Inflammatory macrophage treated with lipopolysaccharide for 4 hours (primary cell): Measurements from ENCODE around the gene RIT2.
"Not testable (repeated sequence)": the region's sequence is repeated elsewhere in the genome, so short reads cannot be mapped to it uniquely, and the experiment has no call there.

Experiments
- DNase-seq: peaks from one replicate; pipeline ENCODE4 v3.0.0-alpha.2; 2020

Gene RIT2

DNA sequence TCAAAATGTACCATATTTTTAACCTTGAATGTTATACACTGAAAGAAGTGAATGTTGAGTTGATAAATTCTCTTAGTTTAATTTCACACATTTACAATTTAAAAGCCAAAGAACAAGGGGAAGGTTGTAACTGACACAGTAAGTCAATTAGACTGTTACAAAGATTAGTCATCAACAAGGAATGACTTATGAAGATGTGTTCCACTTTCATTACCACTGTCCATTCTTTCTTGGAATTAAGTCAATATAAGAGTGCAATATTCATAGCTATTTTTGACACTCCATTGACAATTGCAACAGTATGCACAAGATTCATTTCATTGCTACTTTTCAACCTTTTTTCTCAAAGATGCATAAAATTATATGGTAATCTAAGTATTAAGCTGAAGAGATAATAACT lies 291.3 kb downstream of the RIT2 start:
- no peak for DNase-seq

DNA sequence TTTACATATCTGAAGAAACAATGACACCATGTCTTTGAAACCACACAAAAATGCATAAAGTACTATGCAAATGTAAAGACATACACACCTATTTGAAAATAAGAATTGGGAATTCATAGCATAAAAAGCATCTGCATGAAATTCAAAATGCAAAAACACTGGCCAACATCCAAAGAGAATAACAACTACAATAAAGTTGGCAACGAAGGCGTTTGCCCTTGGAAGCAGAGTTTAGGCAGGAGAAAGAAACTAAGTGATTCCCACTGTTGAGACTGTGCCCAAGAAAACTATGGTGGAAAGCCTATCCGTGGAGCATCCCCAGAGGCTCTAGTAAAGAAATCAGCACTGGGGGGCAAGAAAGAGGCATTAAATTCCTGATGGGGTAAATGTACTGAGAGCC lies 292.8 kb downstream of the RIT2 start:
- no peak for DNase-seq

DNA sequence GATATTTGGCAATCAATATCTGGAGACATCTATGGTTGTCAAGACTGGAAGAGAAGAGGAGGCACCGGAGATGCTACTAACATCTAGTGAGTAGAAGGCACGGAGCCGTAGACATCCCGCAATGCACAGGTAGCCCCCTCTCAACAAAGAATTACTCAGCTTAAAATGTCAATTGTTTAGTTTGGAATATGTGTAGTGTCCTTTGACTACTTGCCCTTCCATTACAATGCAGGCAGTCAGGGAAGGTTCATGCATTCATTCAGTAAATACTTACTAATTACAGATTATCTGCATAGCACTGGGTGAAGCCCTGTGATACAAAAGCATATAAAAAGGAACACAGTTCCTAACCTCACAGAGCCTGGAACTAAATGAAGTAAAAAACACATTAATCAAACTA lies 294.0 kb downstream of the RIT2 start:
- no peak for DNase-seq

DNA sequence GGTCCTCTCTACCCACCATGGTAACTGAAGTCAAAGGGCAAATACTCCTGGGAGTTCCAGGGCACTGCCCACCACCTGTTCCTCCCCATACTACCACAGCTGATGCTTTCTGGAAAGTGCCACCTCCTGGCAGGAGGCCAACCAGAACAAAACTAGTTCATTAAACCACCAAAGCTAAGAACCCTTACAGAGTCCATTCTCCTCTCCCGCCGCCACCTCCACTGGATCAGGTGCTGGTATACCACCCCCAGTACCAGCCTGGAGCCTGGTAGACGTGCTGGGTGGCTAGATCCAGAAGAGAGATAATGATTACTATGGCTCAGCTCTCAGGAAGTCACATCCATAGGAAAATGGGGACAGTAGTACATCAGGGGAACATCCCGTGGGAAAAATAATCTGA lies 300.9 kb downstream of the RIT2 start:
- no peak for DNase-seq

DNA sequence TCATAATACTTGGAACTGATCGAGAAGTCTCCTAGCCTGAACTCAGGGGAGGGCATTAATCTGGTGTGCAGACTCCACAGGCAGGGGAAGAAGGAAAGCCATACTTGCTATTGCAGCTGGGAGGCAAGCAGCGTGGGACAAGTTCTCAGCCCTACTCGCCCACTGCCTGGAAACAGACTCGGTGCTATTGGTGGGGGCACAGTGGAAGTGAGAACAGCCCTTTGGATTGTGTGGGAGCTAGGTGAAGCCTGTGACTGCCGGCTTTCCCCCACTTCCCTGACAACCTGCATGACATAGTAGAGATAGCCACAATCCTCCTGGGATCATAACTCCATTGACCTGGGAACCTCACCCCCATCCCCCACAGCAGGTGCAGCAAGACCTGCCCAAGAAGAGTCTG lies 301.3 kb downstream of the RIT2 start:
- no peak for DNase-seq

DNA sequence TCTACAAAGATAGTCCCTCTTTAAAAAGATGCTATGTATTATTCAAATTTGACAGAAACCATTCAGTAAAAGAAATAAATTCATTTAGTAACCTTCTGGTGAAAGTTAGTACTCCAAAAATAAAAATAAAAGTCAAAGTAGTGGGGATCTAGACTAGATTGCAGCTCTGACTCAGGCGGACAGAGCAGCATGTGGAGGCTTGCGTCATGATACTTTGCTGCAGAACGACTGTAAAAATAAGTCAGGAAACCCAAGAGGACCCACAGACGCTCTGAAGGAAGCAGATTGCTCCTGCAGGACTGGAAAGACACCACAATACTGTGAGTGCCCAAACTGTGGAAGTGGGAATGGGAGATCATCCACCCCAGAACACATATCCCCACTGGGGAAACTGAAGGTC lies 301.9 kb downstream of the RIT2 start:
- DNase-seq, result no peak

DNA sequence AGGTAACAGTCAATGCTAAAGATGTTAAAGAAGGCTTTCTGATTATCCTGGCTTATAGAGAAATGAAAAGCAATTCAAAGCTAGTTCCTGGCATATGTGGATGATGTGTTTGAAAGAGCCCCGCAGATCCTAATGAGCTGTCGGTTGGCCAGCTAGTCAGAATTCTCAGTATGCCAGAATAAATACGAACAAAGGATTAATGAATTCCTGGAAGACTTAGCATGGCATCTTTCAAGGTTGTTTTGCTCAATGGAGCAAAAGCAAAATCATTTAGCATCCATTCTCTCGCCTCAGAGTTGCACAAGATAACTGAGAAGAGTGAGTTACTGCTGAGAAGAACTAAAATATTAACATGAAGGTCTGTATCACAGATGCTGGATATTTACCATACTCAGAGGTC lies 307.6 kb downstream of the RIT2 start:
- no peak for DNase-seq

DNA sequence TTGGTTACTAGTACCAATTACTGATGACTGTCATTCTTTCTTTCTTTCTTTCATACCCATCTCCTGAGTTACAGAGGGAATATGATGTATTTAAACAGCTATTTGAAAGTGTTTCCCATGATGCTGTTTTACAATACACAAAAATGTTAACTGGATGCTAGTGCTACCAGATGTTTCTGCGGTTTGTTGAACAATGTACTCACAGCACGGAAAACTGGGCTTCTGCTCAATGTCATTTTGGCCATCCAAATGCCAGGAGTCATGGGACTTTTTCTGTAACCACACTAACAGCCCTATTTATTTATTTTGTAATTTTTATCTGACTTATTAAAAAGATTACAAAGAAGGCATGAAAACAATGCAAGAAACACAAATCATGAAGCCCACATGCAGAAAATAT lies 313.8 kb downstream of the RIT2 start:
- DNase-seq, result no peak

DNA sequence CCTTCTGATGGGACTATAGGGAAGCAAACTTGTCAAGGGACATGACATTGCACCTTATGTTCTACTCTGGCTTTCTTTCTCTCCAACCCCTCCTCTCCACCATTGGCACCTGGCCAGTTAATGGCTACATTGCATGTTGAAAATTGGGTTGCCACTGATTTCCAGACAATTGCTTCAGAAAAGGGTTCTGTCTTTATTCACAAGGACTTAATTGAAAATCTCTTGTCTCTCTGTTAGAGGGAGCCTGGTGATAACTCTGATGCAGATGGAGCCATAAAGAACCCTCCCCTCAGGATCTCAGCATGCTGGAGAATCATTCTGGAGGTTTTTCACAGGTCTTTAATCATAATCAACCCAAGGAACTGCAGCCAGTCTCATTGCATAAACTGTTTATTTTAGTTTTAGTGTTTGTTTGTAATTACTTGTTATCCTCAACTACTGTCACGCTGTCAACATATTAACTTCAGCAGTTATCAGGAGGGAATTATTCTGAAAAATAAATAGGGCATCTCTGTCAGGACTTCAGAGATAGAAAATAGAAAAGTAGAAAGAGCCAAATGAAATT lies 316.8 kb downstream of the RIT2 start:
- DNase-seq, result no peak

DNA sequence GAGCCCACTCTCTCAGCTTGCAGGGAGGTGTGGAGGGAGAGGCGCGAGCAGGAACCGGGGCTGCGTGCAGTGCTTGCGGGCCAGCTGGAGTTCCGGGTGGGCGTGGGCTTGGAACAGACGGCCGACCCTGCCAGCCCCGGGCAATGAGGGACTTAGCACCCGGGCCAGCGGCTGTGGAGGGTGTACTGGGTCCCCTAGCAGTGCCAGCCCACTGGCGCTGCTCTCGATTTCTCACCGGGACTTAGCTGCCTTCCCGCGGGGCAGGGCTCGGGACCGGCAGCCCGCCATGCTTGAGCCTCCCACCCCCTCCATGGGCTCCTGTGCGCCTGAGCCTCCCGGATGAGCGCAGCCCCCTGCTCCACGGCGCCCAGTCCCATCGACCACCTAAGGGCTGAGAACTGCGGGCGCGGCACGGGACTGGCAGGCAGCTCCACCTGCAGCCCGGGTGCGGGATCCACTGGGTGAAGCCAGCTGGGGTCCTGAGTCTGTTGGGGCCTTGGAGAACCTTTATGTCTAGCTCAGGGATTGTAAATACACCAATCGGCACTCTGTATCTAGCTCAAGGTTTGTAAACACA lies 320.2 kb downstream of the RIT2 start:
- DNase-seq, result not testable (repeated sequence)

DNA sequence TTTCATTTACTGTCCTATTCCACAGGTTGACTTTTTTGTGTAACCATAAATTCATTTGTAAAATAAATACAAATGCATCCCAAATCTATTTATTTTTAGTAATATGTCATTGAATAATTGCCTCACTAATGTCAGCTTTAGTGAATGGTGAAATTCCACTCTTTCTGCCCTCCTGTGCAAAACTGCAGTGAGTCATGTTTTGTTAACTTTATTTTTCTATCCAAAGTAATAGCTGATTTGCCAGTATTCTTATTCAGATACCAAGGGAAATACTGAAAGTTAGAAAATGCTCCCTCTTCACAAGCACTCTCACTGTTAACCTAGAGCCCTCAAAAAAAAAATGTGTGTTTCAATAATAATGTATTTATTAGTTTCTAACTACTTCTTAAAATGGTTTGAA lies 322.8 kb downstream of the RIT2 start:
- DNase-seq, result no peak

DNA sequence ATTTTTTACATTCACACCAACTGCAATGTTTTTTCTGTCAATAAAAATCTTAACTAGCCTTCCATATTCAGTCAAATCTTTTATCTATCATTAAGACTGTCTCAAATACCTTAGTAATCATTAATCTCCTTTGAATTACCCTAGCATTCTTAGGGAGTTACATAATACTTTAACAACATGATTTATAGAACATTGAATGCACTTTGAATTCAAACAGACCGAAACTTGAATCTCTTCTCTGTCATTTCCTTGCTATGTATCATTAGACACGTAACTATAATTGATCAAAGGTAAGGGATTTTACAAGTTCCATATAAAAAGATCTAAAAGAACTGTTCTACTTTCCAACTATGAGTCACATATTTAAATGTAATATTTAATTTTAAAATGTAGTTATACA lies 330.9 kb downstream of the RIT2 start:
- DNase-seq, result no peak

DNA sequence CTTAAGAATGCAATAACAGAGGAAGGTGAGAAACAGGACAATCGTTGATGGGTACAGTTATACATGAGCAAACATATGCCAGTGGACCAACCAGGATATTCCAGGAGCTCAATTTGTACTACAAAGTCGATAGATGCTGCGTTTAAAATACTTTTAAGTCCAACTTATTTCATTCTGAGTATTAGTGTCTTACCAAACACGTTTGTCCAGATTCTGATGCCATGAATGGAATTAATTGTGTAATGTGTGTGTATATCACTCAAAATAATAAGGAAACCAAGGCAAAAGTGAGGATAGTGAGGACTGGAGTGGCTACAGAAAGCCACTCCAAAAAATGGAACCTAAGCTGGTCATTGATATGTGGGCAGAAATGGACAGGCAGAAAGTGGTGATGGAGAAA lies 332.6 kb downstream of the RIT2 start:
- DNase-seq, result no peak

DNA sequence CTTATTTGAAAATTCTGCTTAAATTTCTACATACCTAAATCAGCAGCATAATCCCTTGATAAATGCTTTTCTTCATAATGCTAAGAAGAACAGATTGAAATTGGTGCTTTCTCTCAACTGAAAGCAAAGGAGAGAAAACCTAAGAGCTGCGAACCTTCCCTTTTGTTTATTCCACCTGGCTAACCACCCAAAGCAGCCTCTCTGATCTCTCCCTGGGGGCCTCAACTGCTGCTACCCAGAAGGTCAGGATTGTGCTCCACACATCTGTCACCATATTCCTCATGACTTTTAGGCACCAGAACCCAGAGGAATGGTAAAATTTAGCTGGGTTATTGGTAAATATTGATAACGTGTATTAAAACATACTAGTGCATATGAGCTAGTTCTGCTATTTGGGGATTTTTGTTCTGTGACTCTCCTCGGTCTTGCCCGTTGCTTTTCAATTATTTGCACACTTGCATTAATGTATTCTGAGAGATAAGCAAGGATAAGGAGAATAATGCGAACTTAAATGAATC lies 334.1 kb downstream of the RIT2 start:
- no peak for DNase-seq

DNA sequence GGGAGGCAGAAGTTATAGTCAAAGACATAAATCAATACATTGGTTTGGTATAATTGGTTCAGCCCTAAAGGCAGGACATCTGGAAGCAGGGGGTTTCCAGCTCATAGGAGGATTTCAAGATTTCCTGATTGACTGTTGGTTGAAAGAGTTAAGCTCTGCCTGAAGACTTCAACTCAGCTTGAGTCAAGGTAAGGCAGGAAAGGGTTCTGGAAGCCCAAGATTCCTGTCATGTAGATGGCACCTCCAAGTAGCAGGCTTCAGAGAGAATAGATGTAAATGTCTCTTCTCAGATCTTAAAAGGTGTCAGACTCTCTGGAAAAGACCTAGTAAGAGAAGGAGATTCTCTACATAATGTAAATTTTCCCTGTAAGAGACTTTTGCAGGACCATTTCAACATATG lies 335.3 kb downstream of the RIT2 start:
- no peak for DNase-seq

DNA sequence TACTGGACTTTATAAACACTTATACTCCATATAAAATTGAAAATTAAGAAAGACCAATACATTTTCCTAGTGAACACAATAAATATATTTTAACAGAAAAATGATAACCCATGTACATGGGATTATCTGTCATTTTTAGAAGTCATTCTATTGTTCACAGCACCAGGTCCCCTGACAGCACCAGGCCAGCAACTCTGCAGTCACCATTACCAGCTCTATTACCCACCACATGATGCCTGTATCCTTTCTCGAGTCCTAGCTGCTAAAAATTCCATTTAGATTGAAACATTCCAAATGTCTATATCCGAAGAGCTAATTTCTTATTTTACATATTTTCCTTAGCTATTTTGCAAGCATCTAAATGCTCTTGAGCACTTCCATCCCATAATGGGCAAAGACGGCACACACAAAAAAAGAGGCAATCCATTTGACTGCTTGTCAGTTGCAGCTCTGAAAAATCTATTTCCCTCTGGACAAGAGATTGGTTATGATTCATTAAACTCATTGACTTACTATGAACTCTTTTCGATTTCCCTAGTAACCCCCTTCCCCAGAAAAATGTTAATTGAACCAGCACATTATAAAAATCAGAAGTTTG lies 336.9 kb downstream of the RIT2 start:
- no peak for DNase-seq

DNA sequence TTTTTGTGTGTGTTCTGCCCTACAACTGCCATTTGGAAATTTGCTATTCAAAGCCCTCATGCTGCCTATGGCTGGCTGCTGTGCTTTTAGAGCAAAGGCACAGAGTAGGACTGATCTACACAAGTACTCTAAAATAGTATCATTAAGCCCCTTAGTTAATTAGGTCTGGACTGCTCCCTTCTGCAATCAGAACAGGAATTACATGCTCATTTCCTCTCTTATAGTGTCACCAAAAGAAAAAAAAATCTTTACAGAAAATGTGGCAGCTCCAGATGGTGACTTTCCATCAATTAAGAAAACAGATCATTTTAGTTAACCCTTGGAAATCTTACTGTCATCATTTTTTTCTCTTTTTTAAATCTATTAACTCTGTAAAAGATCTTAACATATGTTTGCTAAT lies 337.5 kb downstream of the RIT2 start:
- DNase-seq, result no peak

DNA sequence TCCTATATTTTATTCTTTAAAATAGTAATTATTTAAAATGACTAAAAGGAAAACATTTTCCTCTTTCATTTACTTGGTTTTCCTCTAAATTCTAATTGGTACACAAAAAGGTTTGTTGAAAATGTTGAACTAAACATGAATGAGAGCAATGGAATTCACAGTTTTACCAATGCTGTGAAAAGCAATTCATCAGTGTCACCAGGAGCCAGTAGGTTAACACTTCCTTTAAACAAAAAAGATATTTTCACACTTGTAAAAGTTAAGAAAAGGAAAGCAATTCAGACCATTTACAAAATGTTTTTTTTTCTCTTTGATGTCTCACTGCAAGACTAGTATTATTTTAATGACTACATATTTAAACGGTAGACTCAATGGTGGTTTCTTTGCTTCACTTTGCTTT lies 341.6 kb downstream of the RIT2 start:
- no peak for DNase-seq

DNA sequence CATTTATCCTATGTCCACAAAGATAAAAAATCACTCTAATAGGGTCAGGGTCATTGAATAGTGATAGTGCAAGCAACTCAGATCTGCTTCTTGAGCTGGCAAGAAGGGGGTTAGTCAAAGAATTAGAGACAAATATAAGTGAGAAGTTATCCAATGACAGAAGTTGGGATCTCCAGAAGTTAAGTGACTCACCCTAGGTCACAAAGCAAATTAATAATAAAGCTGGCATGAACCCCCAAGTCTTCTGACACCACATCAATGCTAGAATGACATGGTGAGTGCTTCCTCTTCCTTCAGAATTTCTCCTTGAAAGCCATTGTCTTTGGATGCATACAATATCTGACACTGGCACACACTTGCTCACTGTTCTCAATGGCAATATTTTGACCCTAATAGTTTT lies 343.5 kb downstream of the RIT2 start:
- no peak for DNase-seq

DNA sequence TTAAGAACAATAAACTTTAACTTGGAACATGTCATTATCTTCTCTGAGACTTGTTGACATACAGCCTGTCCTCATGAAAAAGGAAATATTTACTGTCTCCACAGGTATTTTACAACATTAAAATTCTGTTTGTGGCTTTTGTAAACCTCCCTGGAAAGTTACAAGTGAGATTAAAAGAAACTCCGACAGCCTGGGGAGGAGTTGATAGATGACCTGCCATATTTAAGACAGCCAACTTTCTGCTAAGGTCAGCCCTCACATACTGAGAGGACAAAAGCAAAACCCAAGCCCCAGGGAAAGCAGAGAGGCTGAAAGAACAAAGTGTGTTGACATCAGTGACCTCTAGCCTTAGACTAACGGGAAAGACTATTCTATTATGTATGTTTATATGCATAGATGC lies 350.2 kb downstream of the RIT2 start:
- DNase-seq, result no peak

DNA sequence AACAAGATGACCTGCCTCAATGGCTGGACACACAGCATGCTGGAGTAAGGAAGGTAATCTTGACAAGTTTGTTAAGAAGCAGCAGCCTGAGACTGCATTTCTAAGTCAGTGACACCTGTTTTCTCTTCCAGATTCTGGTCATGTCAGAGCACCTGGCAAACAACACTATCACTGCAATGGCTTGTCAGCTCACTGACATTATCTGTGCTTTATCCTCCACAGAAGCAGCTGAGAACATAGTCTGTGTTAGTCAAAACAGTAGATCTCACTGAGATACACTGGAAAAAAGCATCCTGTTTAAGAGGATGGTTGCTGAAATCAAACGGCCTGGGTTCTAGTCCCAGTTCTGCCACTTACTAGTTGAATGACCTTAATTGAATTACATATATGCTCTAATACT lies 355.2 kb downstream of the RIT2 start:
- DNase-seq, result no peak

DNA sequence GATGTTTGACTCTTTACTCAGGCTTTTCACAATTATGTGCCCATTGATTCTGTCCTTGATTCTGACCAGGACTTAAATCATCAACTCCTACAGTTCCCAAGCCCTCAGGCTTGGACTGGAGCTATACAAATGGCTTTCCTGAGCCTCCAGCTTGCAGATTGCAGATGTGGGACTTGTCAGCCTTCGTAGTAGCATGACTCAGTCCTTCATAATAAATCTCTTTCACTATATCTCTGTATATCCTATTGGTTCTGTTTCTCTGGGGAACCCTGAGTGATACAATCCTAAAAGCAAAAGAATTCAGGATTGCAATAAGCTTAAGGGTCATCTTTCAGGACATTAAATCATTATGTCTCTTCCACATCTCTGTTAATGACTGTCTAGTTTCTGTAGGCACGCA lies 356.6 kb downstream of the RIT2 start:
- DNase-seq, result no peak

DNA sequence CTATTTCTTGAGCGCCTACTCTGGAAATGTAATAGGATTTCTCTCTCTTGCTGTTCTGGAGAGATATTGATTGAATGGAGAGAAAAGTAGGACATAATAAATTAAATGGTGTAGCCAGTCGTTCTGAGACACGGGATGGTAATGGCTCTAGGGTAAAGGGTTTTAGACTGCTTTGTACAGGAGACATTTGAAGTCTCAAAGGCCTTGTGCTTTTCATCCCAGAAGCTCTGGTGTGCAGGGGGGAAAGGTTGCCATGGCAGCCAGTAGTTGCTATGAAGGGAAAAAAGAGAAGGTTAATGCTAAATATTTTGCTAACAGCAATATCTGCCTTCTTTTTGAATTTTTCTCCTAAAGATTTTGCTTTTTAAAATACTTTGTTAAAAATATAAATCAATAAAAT lies 359.3 kb downstream of the RIT2 start:
- no peak for DNase-seq

DNA sequence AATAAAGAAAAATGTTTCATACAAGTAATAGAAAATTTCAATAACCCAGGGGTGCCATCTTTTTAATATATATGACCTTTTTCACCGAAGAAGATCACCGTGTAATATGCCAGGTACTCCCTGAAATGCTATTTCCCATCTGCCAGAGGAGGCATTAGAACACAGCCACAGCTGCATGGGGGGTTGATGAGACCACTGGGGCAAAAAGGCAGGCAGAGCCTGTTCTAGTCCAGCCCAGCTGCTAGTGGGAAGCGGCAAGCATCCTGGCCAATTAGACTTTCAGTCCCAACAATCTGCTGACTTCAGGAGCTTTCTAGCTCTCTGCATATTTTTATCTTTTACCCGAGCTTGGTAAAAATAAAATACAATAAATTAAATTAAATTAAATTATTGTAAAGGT lies 362.6 kb downstream of the RIT2 start:
- no peak for DNase-seq

DNA sequence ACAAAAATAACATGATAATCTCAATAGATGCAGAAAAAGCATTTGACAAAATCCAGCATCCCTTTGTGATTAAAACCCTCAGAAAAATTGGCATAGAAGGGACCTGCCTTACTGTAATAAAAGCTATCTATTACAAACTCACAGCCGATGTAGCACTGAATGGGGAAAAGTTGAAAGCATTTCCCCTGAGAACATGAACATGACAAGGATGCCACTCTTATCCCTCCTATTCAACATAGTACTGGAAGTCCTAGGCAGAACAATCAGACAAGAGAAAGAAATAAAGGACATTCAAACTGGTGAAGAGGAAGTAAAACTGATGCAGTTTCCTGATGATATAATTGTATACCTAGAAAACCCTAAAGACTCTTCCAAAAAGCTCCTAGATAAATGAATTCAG lies 368.7 kb downstream of the RIT2 start:
- DNase-seq, result no peak
